SH-SY5Y (cell line): Measurements from ENCODE around the gene DHCR7.

Experiments used
- GATA2 ChIP-seq: IDR thresholded peaks from 2 replicates; pipeline ENCODE4 v1.6.1; 2011; ENCODE audit warnings: mild to moderate bottlenecking, low read depth, low read length
- GATA3 ChIP-seq: IDR thresholded peaks from 2 replicates; pipeline ENCODE4 v1.6.1; 2011; ENCODE audit warnings: low read depth, mild to moderate bottlenecking, low read length, moderate library complexity

Gene DHCR7

DNA sequence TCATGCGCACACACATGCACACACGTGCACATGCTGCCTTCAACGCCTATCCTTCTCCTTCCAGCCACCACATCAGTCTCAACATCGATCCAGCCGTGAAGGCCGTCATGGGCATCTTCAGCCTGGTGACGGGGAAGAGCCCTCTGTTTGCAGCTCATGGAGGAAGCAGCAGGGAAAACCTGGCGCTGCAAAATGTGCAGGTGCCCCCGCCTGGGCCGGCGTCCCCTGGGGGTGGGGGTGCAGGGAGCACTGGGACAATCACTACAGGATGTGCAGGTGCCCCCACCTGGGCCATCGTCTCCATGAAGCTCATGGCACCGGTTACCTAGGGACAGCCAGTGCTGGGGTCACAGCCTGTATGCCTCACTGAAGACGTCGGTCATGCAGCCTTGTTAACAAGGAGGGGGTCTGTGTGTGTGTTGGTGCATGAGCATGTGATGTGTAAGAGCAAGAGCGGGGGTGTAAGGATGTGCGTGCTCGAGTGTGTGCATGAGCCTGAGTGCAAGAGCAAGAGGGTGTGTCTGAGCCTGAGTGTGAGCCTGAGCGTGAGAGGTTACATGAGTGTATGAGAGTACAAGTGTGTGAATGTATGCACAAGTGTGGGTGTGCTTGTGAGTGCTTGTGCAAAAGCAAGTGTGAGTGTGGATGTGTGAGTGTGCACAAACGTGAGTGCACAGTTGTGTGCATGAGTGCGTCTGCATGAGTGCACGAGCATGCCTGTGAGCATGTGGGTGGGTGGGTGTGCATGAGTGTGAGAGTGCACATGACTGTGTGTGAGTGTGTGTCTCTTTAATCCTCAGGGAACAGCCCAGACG, 36.3 kb upstream of the DHCR7 start:
- TF ChIP-seq GATA2 (no peak), GATA3 (no peak)

DNA sequence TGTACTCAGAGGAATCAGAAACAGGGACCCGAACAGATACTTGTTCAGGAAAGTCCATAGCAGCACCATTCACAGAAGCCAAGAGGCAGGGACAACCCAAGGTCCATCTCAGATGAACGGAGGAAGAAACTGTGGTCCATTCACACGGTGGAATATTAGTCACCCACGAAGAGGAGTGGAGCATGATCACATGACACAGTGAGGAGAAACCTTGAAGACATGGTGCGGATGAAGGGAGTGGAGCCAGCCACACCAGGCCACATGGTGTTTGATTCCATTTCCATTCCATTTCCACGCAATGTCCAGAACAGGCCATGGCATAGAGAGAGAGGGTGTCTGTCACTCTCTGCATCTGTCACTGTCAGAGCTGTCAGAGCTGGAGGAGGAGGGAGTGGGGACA, 35.5 kb upstream of the DHCR7 start:
- TF ChIP-seq GATA3 (no peak), GATA2 (no peak)

DNA sequence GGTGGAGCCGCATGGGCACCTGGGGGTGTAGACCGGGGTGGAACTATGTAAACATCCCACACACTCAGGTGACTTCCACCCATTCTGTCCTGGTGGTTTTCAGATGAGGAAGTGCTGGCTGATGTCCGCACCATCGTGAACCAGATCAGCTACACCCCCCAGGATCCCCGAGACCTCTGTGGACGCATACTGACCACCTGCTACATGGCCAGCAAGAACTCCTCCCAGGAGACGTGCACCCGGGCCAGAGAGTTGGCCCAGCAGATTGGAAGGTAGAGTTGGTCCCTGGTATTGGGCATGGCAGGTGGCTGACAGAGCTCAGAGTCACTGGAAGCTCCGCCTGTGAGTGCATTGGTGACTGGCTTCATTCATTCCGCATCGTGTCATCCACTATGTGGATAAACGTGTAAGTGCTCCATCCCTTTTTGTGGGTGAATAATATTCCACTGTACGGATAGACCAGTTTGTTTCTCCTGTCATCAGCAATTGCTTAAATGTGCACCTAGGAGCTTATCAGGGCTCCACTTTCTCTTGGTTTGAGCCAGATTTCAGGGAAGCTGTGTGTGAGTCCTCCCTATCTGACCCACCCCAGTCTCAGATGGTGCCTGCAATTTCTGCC, 34.7 kb upstream of the DHCR7 start:
- TF ChIP-seq GATA2, result no peak
- TF ChIP-seq GATA3, result no peak

DNA sequence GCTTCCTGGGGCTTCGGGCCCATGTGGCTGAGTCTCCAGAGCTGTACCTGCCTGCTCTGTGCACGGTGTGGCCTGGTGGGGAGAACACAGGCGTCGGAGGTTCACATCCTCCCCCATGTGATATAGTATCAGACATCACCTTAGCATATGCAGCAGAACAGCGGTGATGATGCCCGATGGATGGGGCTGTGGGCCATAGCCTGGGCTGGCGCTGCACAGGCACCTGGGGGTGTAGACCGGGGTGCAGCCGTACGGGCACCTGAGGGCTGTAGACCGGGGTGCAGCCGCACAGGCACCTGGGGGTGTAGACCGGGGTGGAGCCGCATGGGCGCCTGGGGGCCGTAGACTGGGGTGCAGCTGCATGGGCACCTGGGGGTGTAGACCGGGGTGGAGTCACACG, 34.0 kb upstream of the DHCR7 start:
- TF ChIP-seq GATA3 (no peak), GATA2 (no peak)

DNA sequence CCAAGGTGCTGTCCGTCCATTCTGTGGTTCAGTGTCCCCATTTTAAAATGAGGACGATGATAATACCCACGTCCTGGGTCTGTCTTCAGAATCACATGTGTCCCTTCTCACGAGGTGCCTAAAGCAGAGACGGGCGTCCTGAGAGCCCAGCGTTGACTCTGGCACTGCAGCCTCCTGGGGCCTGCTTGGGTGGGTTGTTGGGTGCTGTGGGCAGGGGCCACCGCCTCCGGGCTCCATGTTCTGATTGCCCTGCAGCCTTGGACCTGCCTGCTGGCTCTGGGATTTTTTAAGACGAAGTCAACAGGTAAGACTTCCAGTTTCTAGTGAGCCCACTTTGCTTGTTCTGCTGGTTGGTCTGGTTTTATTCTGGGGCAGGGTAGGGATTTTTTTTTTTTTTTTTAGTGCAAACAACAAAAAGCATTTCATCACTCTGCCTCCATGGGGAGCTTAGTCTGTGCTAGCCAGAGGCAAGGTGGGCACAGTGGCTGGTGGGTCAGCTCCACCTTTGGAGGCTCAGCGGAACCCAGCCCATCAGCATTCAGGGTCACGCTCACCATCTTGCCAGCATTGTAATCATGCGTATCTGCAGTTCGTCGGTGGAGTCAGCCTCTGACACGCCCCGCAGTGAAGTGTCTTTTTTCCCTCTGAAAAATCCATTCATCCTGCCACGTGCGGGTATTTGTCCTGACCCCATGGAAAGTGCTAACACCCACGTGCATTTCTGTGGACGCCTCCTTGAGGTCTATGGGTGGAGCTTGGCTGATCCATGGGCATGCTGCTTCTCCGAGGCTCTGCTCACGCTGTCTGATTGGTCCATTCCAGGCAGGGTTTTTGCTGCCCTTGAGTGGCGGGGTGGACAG, 33.1 kb upstream of the DHCR7 start:
- TF ChIP-seq GATA3 (no peak), GATA2 (no peak)

DNA sequence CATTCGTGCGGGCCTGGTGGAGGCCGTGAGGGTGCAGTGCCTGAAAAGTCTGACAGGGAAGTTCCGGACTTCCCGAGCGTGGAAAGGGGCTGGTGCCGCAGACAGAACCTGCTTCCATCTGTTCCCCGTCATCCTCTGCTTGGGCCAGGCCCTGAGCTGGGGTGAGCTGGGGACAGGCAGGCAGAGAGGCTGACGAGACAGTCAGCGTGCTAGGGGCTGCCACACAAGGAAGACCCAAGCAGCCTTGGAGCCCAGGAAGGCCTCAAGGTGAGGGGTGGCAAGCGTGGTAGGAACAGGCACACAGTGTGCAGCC, 30.3 kb upstream of the DHCR7 start:
- TF ChIP-seq GATA3 (no peak), GATA2 (no peak)

DNA sequence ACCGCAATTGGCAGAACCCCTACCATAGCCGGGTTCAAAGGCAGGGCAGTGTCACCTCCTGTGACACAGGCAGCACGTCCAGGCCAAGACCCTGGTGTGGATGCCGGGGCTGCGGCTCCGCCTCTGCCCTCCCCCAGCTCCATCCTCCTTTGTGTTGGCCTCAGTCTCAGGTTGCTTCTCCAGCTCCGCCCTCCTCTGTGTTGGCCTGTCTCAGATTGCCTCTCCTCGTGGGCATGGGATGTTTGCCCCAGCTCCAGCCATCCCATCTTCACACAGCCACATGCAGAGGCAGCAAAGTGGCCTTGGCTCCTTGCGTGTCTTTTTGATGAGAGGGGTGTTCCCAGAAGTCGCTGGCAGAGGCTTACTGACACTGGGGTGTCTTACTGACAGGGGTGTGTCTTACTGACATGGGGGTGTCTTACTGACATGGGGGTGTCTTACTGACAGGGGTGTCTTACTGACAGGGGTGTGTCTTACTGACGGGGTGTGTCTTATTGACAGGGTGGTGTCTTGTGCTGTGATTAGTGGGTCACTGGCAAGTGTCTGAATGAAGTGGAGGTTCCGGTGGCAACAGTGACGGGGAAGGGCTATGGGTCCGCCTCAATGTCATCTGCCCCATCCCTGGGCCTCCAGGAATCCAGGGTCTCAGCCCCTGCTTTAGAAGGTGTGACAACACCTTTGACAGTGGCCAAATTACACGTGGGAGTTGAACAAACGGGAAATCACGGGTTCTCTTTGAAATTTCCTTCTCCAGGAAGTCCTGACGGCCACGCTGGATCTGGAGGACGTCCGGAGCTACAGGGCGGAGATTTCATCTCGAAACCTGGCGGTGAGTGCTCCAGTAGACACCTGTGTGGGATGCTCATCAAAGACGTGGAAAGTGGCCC, 29.7 kb upstream of the DHCR7 start:
- no peak for TF ChIP-seq GATA2
- no peak for TF ChIP-seq GATA3

DNA sequence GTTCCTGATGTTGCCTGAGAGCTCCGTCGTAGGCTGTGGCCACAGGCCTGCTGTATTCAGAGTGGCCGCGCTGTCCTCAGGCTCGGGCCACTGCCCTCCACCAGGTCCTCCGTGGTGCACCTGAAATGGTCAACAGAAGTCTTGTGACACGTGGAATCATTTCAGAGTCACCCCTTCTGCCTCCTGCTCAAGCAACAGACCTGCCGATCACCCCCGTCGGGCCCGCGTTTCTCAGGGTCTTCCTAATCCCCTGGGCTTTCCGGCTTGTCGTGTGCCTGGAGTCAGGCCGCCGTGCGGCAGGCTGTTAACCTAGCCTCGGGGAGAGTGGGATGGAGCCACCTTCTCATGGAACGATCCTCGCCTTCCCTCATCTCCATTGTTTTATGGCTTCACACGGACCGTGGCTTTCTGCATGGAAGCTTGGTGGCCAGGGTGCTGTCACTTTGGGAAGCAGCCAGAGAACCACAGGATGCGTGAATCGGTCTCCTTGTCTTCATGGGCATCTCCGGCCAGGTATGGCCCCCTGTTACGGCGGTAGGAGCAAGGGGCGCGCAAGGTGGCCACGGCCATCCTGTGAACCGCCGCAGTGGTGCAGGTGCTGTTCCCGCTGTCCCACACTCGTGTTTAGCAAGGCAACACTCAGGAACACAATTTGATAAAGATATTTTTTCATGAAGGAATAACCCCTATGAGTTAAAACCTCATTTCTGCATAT, 28.9 kb upstream of the DHCR7 start:
- no peak for TF ChIP-seq GATA3
- TF ChIP-seq GATA2, result no peak

DNA sequence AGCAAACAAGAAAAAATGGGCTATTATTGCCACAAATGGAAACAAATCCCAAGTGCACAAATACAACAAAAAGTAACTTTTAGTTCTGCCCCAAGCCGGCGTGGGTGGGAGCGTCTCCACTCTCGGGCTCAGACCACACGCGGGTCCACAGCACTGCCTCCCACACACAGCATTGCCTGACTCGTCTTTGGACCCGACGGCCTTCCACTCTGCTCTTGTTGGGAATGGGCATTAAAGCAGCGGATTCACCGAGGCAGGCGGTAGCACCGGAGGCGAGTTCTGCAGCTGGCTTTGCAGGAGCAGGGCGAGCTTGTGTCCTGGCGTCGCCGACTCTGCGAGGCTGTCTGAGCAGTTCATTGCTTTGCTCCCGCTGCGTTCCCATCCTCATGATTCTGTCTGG, 27.8 kb upstream of the DHCR7 start:
- TF ChIP-seq GATA2 (no peak), GATA3 (no peak)

DNA sequence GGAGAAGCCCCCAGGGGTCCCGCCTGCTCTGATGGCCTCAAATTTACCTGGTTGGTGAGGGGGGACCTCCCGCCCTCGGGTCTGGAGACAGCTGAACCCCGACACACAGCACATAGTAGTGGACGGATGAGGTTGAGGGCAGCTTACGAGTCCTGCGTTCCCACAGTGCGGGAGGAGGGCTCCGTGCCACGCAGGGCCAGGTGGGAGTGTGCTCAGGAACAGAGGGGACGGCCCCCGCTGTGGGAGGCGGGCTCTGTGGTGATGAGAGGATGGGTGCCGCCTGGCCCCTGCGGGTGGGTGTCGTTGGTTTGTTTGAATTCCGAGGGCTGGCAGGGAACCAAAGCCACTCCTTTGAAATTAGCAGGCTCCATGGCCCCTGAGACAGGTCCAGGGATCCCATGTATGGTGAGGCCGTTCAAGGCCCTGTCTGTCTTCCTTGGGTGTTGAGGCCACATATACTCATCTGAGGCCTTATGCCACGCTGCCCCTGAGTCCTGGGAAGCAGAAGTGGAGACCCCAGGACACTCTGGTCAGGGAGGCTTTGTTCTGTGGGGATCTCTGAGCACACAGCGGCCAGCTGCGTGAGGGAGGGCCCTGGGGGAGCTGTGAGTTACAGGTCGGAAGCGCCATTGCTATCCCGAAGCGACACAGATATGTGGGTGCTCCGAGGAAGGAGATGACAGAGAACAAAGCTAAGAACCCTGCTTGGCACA, 26.7 kb upstream of the DHCR7 start:
- no peak for TF ChIP-seq GATA3
- TF ChIP-seq GATA2, result no peak

DNA sequence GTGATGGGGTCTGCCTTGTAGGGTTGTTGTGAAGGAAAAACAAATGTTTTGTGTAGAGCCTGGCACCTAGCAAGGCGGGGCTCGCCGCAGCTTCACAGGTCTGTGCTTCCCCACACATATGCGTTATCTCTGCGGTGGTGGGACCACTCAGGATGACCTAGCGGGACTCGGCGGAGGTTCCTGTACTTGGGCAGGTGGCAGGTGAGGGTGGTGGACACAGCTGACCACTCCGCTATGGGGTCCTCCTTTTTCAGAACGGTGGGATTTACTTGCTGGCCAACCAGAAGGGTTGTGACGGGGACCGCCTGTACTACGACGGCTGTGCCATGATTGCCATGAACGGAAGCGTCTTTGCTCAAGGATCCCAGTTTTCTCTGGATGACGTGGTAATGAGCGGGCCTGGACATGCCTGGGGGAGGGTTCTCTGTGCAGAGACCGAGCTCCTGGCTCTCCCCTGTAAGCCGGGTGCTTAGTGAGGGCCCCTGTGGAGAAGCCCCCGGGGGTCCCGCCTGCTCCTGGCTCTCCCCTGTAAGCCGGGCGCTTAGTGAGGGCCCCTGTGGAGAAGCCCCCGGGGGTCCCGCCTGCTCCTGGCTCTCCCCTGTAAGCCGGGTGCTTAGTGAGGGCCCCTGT, 26.1 kb upstream of the DHCR7 start:
- TF ChIP-seq GATA2 (no peak), GATA3 (no peak)

DNA sequence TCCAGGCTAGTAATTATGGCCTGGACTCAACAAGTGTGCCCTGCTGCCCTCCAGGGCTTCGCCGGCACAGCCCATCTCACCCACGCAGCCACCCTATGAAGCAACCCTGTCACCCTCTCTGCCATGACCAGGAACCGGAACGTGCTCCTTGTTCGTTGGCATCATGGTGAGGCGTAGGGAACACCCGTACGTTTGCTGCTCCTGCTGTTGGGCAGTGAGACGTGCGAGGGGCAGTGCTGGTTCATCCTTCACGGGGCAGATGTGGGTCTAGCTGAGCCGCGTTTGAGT, 25.5 kb upstream of the DHCR7 start:
- TF ChIP-seq GATA3 (no peak), GATA2 (no peak)
